IMR-90 (cell line): ENCODE measurements around the gene ABAT. TPM values are rescaled to one million over a fixed set of nuclear protein-coding genes. Genes with fewer than 3 reads are reported as not detected.

Experiments used
- ATAC-seq: fragments of 200-7000 bp; cut with Tn5 transposase; 2 replicates; pipeline ENCODE4 v1.9.1; 2020; ENCODE audit warnings: low read depth, mild to moderate bottlenecking, moderate library complexity
- BruUV-seq: library from RNA; stranded (reverse); fragments of 400-500 nt; replicated peaks from 2 replicates; lab custom pipeline; 2021; lab: Mats Ljungman, UMichigan
- CTCF ChIA-PET: fragments of 300-600 bp; formaldehyde crosslinking; extraction: SDS; loops from one replicate; lab custom pipeline; 2021; ENCODE audit warnings: antibody characterized with exemption; lab: Yijun Ruan, JAX
- POLR2A ChIA-PET: fragments of 300-600 bp; sonication (Branson Sonifier 250); formaldehyde crosslinking; loops from one replicate; lab custom pipeline; 2022; ENCODE audit warnings: antibody characterized with exemption; ENCODE audit not compliant: unreplicated experiment; lab: Charles Lee
- DNase-seq: peaks from one replicate; pipeline ENCODE4 v3.0.0; 2013
- H2AFZ ChIP-seq: replicated peaks from 2 replicates; pipeline ENCODE3; 2013; ENCODE audit warnings: low read length, mild to moderate bottlenecking; ENCODE audit not compliant: poor library complexity
- H2AK5ac ChIP-seq: 2 replicates; pipeline ENCODE4 v1.6.1; 2013; ENCODE audit warnings: low read depth, low read length, inconsistent platforms
- H2AK9ac ChIP-seq: replicated peaks from 2 replicates; pipeline ENCODE3; 2013; ENCODE audit warnings: mild to moderate bottlenecking, low read depth, low read length, moderate library complexity; ENCODE audit not compliant: poor library complexity
- H2BK120ac ChIP-seq: 2 replicates; pipeline ENCODE4 v1.6.1; 2013; ENCODE audit warnings: low read depth, low read length, inconsistent platforms
- H2BK15ac ChIP-seq: 3 replicates; pipeline ENCODE4 v1.6.1; 2013; ENCODE audit warnings: low read depth, low read length, inconsistent platforms
- H2BK20ac ChIP-seq: 2 replicates; pipeline ENCODE4 v1.6.1; 2013; ENCODE audit warnings: low read depth, mild to moderate bottlenecking, inconsistent platforms, low read length, moderate library complexity
- H2BK5ac ChIP-seq: 2 replicates; pipeline ENCODE4 v1.6.1; 2013; ENCODE audit warnings: mild to moderate bottlenecking, low read depth, low read length, inconsistent platforms; ENCODE audit not compliant: poor library complexity, severe bottlenecking
- H3K14ac ChIP-seq: replicated peaks from 2 replicates; pipeline ENCODE4 v1.6.1; 2013; ENCODE audit warnings: low read depth, low read length, inconsistent platforms
- H3K18ac ChIP-seq: 2 replicates; pipeline ENCODE4 v1.6.1; 2013; ENCODE audit warnings: low read depth, low read length, control low read depth
- H3K23ac ChIP-seq: 2 replicates; pipeline ENCODE4 v1.6.1; 2013; ENCODE audit warnings: low read depth, low read length, inconsistent platforms
- H3K27ac ChIP-seq: 2 replicates; pipeline ENCODE4 v1.5.1; 2013; ENCODE audit warnings: mild to moderate bottlenecking, control low read depth, low read length; ENCODE audit not compliant: insufficient read depth
- H3K27me3 ChIP-seq: 2 replicates; pipeline ENCODE4 v1.6.1; 2013; ENCODE audit warnings: low read length; ENCODE audit not compliant: control insufficient read depth, insufficient read depth
- H3K36me3 ChIP-seq: 2 replicates; pipeline ENCODE4 v1.6.1; 2013; ENCODE audit warnings: low read length, mixed read lengths; ENCODE audit not compliant: control insufficient read depth, insufficient read depth
- H3K4ac ChIP-seq: 2 replicates; pipeline ENCODE4 v1.6.1; 2013; ENCODE audit warnings: low read depth, low read length, inconsistent platforms
- H3K4me1 ChIP-seq: 2 replicates; pipeline ENCODE4 v1.6.1; 2013; ENCODE audit warnings: low read length, mixed read lengths; ENCODE audit not compliant: control insufficient read depth, insufficient read depth
- H3K4me2 ChIP-seq: 2 replicates; pipeline ENCODE4 v1.6.1; 2013; ENCODE audit warnings: low read depth, mild to moderate bottlenecking, control low read depth, low read length, moderate library complexity
- H3K4me3 ChIP-seq: 2 replicates; pipeline ENCODE4 v1.5.1; 2013; ENCODE audit warnings: low read depth, mild to moderate bottlenecking, control low read depth, low read length, moderate library complexity; ENCODE audit not compliant: insufficient read depth
- H3K56ac ChIP-seq: 2 replicates; pipeline ENCODE4 v1.6.1; 2013; ENCODE audit warnings: low read length, inconsistent platforms; ENCODE audit not compliant: insufficient read depth; ENCODE audit errors: extremely low read depth
- H3K79me1 ChIP-seq, 2 experiments: 2 replicates each; pipeline ENCODE4 v1.6.1; 2013; ENCODE audit warnings: low read length in 2 of 2, inconsistent platforms in 1 of 2, low read depth in 1 of 2
- H3K9ac ChIP-seq: 2 replicates; pipeline ENCODE4 v1.6.1; 2013; ENCODE audit warnings: low read depth, low read length, control low read depth
- H3K9me1 ChIP-seq: 2 replicates; pipeline ENCODE4 v1.6.1; 2013; ENCODE audit warnings: low read length, inconsistent platforms; ENCODE audit not compliant: insufficient read depth
- H3K9me3 ChIP-seq: 2 replicates; pipeline ENCODE4 v1.6.1; 2013; ENCODE audit warnings: low read length; ENCODE audit not compliant: control insufficient read depth, insufficient read depth
- H4K20me1 ChIP-seq: 2 replicates; pipeline ENCODE4 v1.6.1; 2013; ENCODE audit warnings: low read length, inconsistent platforms; ENCODE audit not compliant: insufficient read depth
- H4K5ac ChIP-seq: 2 replicates; pipeline ENCODE4 v1.6.1; 2013; ENCODE audit warnings: mild to moderate bottlenecking, low read depth, low read length, control low read depth
- H4K8ac ChIP-seq, 2 experiments: 2 replicates each; pipeline ENCODE4 v1.6.1; 2013; ENCODE audit warnings: low read depth in 2 of 2, low read length in 2 of 2, control low read depth in 1 of 2, inconsistent platforms in 1 of 2
- H4K91ac ChIP-seq: 2 replicates; pipeline ENCODE4 v1.6.1; 2013; ENCODE audit warnings: low read depth, low read length, inconsistent platforms; ENCODE audit not compliant: insufficient read depth
- BHLHE40 ChIP-seq: fragments of 150-350 bp; IDR thresholded peaks from 2 replicates; pipeline ENCODE4 v1.6.1; 2016; ENCODE audit warnings: mild to moderate bottlenecking, low read depth, low read length
- CEBPB ChIP-seq: IDR thresholded peaks from 2 replicates; pipeline ENCODE4 v1.6.1; 2012; ENCODE audit warnings: low read depth, low read length, improper control_type of control experiment
- CTCF ChIP-seq: conservative IDR thresholded peaks from 2 replicates; pipeline ENCODE4 v1.5.1; 2012; ENCODE audit warnings: mild to moderate bottlenecking, low read depth, low read length, improper control_type of control experiment
- ELK1 ChIP-seq: fragments of 150-350 bp; IDR thresholded peaks from 2 replicates; pipeline ENCODE4 v1.6.1; 2016; ENCODE audit warnings: low read depth, mild to moderate bottlenecking, low read length, moderate library complexity, borderline replicate concordance
- FOS ChIP-seq: fragments of 150-350 bp; IDR thresholded peaks from 2 replicates; pipeline ENCODE4 v1.6.1; 2016; ENCODE audit warnings: low read depth, low read length
- MAFK ChIP-seq: IDR thresholded peaks from 2 replicates; pipeline ENCODE4 v1.6.1; 2012; ENCODE audit warnings: low read depth, low read length, improper control_type of control experiment
- MAZ ChIP-seq: IDR thresholded peaks from 2 replicates; pipeline ENCODE4 v1.6.1; 2012; ENCODE audit warnings: low read depth, mild to moderate bottlenecking, low read length, improper control_type of control experiment, moderate library complexity, borderline replicate concordance
- MXI1 ChIP-seq: IDR thresholded peaks from 2 replicates; pipeline ENCODE4 v1.6.1; 2012; ENCODE audit warnings: low read depth, mild to moderate bottlenecking, low read length, moderate library complexity, borderline replicate concordance
- NFE2L2 ChIP-seq: fragments of 150-350 bp; IDR thresholded peaks from 2 replicates; pipeline ENCODE4 v1.6.1; 2016; ENCODE audit warnings: low read depth, mild to moderate bottlenecking, low read length
- RAD21 ChIP-seq: IDR thresholded peaks from 2 replicates; pipeline ENCODE4 v1.6.1; 2012; ENCODE audit warnings: low read length, improper control_type of control experiment
- RCOR1 ChIP-seq: IDR thresholded peaks from 2 replicates; pipeline ENCODE4 v1.6.1; 2012; ENCODE audit warnings: mild to moderate bottlenecking, low read length, improper control_type of control experiment; ENCODE audit not compliant: insufficient replicate concordance
- RFX5 ChIP-seq: IDR thresholded peaks from 2 replicates; pipeline ENCODE4 v1.8.0; 2012; ENCODE audit warnings: low read depth, mild to moderate bottlenecking, low read length, moderate library complexity
- USF2 ChIP-seq: fragments of 150-350 bp; IDR thresholded peaks from 2 replicates; pipeline ENCODE4 v1.6.1; 2017; ENCODE audit warnings: mild to moderate bottlenecking, antibody characterized with exemption, low read length, low read depth
- WGBS, 2 experiments: methylation state at CpG; one replicate each; pipeline versions ENCODE4 v1.1.5 to v1.1.7; 2013; ENCODE audit warnings: missing lambda C conversion rate in 2 of 2; ENCODE audit not compliant: insufficient read length in 1 of 2; ENCODE audit errors: extremely low coverage in 2 of 2; 5-methylcytosine and 5-hydroxymethylcytosine counted together
- dilution Hi-C: fragments of 300-500 bp; cut with HindIII; formaldehyde crosslinking; loops from one replicate; pipeline ENCODE4 v1.14.3; 2018; ENCODE audit warnings: low sequenced_read_pairs; ENCODE audit not compliant: unreplicated experiment
- in situ Hi-C: fragments of 300-500 bp; cut with MboI; formaldehyde crosslinking; loops from 3 replicates; pipeline ENCODE4 v1.14.3; 2019; ENCODE audit warnings: low sequenced_read_pairs, inconsistent platforms, mixed read lengths
- intact Hi-C: fragments of 100-400 bp; cut with micrococcal nuclease; formaldehyde crosslinking; loops from 2 replicates; pipeline ENCODE4 v1.10.0; 2022
- polyA plus RNA-seq, 3 experiments: library from polyadenylated mRNA; depleted of rRNA; stranded (reverse); fragments of >200 nt; gene quantifications; 2 replicates each; pipeline ENCODE4 v1.2.3, GENCODE V29; 2012; ENCODE audit warnings: low replicate concordance in 1 of 3
- total RNA-seq: library from RNA; depleted of rRNA; stranded (reverse); fragments of >200 nt; gene quantifications from 2 replicates; pipeline ENCODE4 v1.2.3, GENCODE V29; 2012

ABAT gene
- total and polyA plus RNA-seq, 2 of the 4 experiments (the other 2 are of a cell fraction) = 4.5 to 6.9 TPM

- no peak for TF ChIP-seq CEBPB
- no peak for TF ChIP-seq MAFK
- no peak for TF ChIP-seq RCOR1
Measured at GRCh38 chr16:8752706-8753105, 78.3 kb downstream of the ABAT start (continued).

GRCh38 chr16:8753416-8754054, 79.1 kb downstream of the ABAT start:
- Histone ChIP-seq H2BK120ac (no peak overlapping the region), H3K18ac (no peak overlapping the region), H2AK9ac (no peak overlapping the region), H2BK20ac (no peak overlapping the region), H3K9me3 (no peaks in the 10 kb centered on the region), H3K27ac (no peak overlapping the region), H2AFZ (no peak overlapping the region), H4K8ac (no peak overlapping the region), H4K5ac (no peak overlapping the region), H3K14ac (no peak overlapping the region), H2BK5ac (no peak overlapping the region), H3K4me3 (no peak overlapping the region), H3K56ac (no peak overlapping the region), H2AK5ac (no peak overlapping the region; the same call in 1 of the 2 replicates), H3K4me2 (no peak overlapping the region), H4K20me1 (no peaks in the 10 kb centered on the region), H3K27me3 (no peaks in the 10 kb centered on the region), H3K23ac (no peak overlapping the region), H3K9me1 (peaks cover 12% of the 10 kb centered on the region; the same call in 1 of the 2 replicates), H3K4me1 (peaks cover 9% of the 10 kb centered on the region), H3K79me1 (no peaks in the 10 kb centered on the region), H3K36me3 (no peaks in the 10 kb centered on the region), H4K91ac (0 out of 2 replicates have a peak overlapping the region, but pooled peaks have one; percentile 21), H3K4ac (no peak overlapping the region), H3K9ac (no peak overlapping the region), H2BK15ac (no peak overlapping the region; the same call in 2 of the 3 replicates)
- in situ Hi-C loops (no loop called here), intact Hi-C loops (no loop called here), dilution Hi-C loops (no loop called here)
- ChIA-PET CTCF (no interaction called here), POLR2A (no interaction called here)
- ATAC-seq (no peak), DNase-seq (no peak)
- whole genome bisulfite sequencing, 2 experiments = 92% methylated on average over 3 of the region's 9 CpGs; no CpG with 5 or more reads in 1 of the 2 experiments
- no TSS peak for BruUV-seq
- TF ChIP-seq RFX5 (no peak), CEBPB (no peak), USF2 (no peak), RCOR1 (no peak), NFE2L2 (no peak), MXI1 (no peak), MAZ (no peak), ELK1 (no peak), BHLHE40 (no peak), FOS (no peak), CTCF (no peak), RAD21 (no peak)
